ENCODE data around the gene DOK6. TPM values are rescaled to one million over a fixed set of nuclear protein-coding genes. Genes with fewer than 3 reads are reported as not detected.

The DOK6 gene
- polyA plus RNA-seq, 4 donors: 0.27 to 5.7 (median 0.63) TPM; not detected in 1

DNA sequence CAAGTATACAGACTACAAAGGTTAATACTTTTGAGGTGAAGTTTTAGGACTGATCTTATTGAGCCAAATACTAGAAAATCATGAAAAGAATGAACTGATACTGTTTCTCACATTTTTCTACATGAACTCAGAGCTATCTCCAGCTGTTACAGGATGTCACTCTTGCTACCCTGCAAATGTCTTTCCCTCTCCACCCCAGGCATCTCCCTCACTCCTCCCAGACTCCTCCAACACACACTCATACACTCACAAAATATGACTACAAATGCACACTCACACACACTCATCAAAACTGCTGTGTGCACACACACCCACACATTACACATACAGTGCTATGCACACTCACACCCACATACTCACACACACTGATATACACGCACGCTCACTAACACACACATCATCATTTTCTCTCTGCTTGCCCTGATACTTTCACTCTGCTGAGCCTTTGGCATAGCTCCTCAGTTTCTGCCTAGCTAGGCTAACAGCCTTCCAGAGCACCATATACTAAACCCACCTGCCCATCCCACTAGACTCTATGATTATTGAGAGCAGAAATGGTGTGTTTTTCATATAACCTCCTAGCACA lies 273.7 kb downstream of the DOK6 start:
- H3K9me3 ChIP-seq (ENCODE audit: control insufficient read depth in 2 of 2, insufficient read depth in 1 of 2, low read depth in 1 of 2, low read length in 1 of 2): no peaks in the 10 kb centered on the region
- H3K4me3 ChIP-seq (ENCODE audit: low read depth in 1 of 3, low read length in 3 of 3): no peak overlapping the region
- H3K27me3 ChIP-seq (ENCODE audit: control insufficient read depth in 3 of 3, insufficient read depth in 3 of 3, low read length in 3 of 3): no peaks in the 10 kb centered on the region
- no peaks in the 10 kb centered on the region for H3K4me1 ChIP-seq (ENCODE audit: control insufficient read depth in 3 of 3, insufficient read depth in 2 of 3, low read depth in 1 of 3, low read length in 2 of 3)
- H3K27ac ChIP-seq (ENCODE audit: low read depth in 1 of 3, low read length in 2 of 3): no peak overlapping the region
- DNase-seq (no peak), FAIRE-seq (no peak)
- 74 to 85% (median 81%) methylated on average over 2 of the region's 2 CpGs for WGBS, 3 donors
- no peaks in the 10 kb centered on the region for H3K36me3 ChIP-seq (ENCODE audit: control insufficient read depth in 3 of 3, insufficient read depth in 2 of 3, low read depth in 1 of 3, low read length in 3 of 3)

DNA sequence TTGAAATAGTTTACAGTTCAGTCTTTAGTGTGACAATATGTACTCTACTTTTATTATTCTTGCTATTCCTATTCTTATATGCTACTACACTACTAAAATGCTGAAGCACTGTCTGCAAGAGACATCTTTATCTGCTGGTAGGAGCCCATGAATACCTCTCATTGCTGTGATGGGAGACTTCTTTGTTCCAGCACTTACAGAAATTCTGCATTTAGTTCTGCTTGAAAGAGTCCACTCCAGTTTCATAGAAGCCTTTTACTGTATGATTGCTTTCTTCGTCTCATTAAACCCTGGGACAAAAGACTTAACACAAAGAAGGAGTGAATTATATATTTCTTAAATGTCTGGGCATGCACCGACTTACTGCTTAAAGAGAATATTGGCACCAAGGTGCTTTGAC lies 274.3 kb downstream of the DOK6 start:
- Histone ChIP-seq H3K27ac (ENCODE audit: low read depth in 1 of 3, low read length in 2 of 3) (no peak overlapping the region), H3K9me3 (ENCODE audit: control insufficient read depth in 2 of 2, insufficient read depth in 1 of 2, low read depth in 1 of 2, low read length in 1 of 2) (no peaks in the 10 kb centered on the region), H3K27me3 (ENCODE audit: control insufficient read depth in 3 of 3, insufficient read depth in 3 of 3, low read length in 3 of 3) (no peaks in the 10 kb centered on the region), H3K36me3 (ENCODE audit: control insufficient read depth in 3 of 3, insufficient read depth in 2 of 3, low read depth in 1 of 3, low read length in 3 of 3) (no peaks in the 10 kb centered on the region), H3K4me3 (ENCODE audit: low read depth in 1 of 3, low read length in 3 of 3) (no peak overlapping the region), H3K4me1 (ENCODE audit: control insufficient read depth in 3 of 3, insufficient read depth in 2 of 3, low read depth in 1 of 3, low read length in 2 of 3) (no peaks in the 10 kb centered on the region)
- 89 to 92% (median 90%) methylated on average over 2 of the region's 2 CpGs for WGBS, 3 donors
- FAIRE-seq (no peak), DNase-seq (no peak)

DNA sequence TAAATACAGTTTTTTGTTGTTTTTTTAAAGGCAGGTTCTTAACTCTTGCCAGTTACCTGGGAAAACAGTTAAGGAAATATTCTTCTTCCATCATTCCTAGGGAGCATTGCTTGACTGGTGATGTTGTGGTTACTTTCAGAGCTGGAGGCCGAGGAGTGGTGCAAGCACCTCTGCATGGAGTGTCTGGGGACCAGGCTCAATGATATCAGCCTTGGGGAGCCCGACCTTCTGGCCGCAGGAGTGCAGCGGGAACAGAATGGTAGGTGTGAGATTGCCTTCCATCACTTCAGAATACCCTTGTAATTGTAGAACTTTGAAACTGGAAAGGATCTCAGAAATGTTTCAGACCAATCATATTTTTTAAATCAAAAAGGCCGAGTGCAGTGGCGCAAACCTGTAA lies 276.9 kb downstream of the DOK6 start:
- Histone ChIP-seq H3K4me3 (ENCODE audit: low read depth in 1 of 3, low read length in 3 of 3) (no peak overlapping the region), H3K4me1 (ENCODE audit: control insufficient read depth in 3 of 3, insufficient read depth in 2 of 3, low read depth in 1 of 3, low read length in 2 of 3) (no peaks in the 10 kb centered on the region), H3K27me3 (ENCODE audit: control insufficient read depth in 3 of 3, insufficient read depth in 3 of 3, low read length in 3 of 3) (no peaks in the 10 kb centered on the region), H3K36me3 (ENCODE audit: control insufficient read depth in 3 of 3, insufficient read depth in 2 of 3, low read depth in 1 of 3, low read length in 3 of 3) (no peaks in the 10 kb centered on the region), H3K27ac (ENCODE audit: low read depth in 1 of 3, low read length in 2 of 3) (no peak overlapping the region), H3K9me3 (ENCODE audit: control insufficient read depth in 2 of 2, insufficient read depth in 1 of 2, low read depth in 1 of 2, low read length in 1 of 2) (no peaks in the 10 kb centered on the region)
- WGBS, 3 donors: 84 to 87% (median 84%) methylated on average over 6 of the region's 6 CpGs
- DNase-seq (no peak), FAIRE-seq (no peak)

DNA sequence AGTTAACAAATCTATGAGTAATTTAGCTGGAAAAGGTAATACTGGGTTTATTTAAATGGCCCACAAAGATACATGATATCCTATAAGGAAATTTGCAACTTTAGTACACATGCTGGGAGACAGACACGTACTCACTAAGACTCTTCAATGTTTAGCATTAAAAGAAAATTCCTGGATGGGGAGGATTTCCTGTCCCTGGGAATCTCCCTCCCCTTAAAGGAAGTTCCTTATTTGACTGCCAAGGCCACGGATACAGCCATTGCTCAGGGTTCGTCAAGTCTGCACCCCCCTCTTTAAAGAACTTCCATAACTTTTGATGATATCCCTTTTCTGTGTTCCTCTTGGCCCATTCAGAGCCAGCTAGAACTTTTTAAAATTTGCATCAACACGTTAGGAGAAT lies 279.4 kb downstream of the DOK6 start:
- DNase-seq (no peak), FAIRE-seq (no peak)
- Histone ChIP-seq H3K4me3 (ENCODE audit: low read depth in 1 of 3, low read length in 3 of 3) (no peak overlapping the region), H3K27ac (ENCODE audit: low read depth in 1 of 3, low read length in 2 of 3) (no peak overlapping the region), H3K27me3 (ENCODE audit: control insufficient read depth in 3 of 3, insufficient read depth in 3 of 3, low read length in 3 of 3) (no peaks in the 10 kb centered on the region), H3K36me3 (ENCODE audit: control insufficient read depth in 3 of 3, insufficient read depth in 2 of 3, low read depth in 1 of 3, low read length in 3 of 3) (no peaks in the 10 kb centered on the region), H3K4me1 (ENCODE audit: control insufficient read depth in 3 of 3, insufficient read depth in 2 of 3, low read depth in 1 of 3, low read length in 2 of 3) (no peaks in the 10 kb centered on the region), H3K9me3 (ENCODE audit: control insufficient read depth in 2 of 2, insufficient read depth in 1 of 2, low read depth in 1 of 2, low read length in 1 of 2) (no peaks in the 10 kb centered on the region)
- 64 to 71% (median 71%) methylated on average over 4 of the region's 4 CpGs for WGBS, 3 donors

DNA sequence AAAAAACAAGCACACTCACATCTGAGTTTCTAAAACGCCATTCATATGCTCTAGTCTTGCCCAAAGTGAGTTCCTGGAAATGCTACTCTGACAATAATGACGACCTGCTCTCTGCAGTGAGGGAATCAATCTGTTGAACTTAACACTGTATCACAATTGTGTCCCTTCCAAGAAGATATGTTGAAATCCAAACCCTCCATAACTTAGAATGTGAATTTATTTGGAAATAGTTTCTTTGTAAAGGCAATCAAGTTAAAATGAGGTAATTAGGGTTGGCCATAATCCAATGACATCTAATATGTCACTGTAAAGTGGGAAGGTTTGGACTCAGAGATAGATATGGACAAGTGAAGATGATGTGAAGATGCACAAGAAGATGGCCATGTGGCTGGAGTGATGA lies 282.5 kb downstream of the DOK6 start:
- H3K27me3 ChIP-seq (ENCODE audit: control insufficient read depth in 3 of 3, insufficient read depth in 3 of 3, low read length in 3 of 3): no peaks in the 10 kb centered on the region
- no peak for DNase-seq
- no peaks in the 10 kb centered on the region for H3K9me3 ChIP-seq (ENCODE audit: control insufficient read depth in 2 of 2, insufficient read depth in 1 of 2, low read depth in 1 of 2, low read length in 1 of 2)
- no peak overlapping the region for H3K27ac ChIP-seq (ENCODE audit: low read depth in 1 of 3, low read length in 2 of 3)
- FAIRE-seq: no peak
- no peaks in the 10 kb centered on the region for H3K4me1 ChIP-seq (ENCODE audit: control insufficient read depth in 3 of 3, insufficient read depth in 2 of 3, low read depth in 1 of 3, low read length in 2 of 3)
- H3K36me3 ChIP-seq (ENCODE audit: control insufficient read depth in 3 of 3, insufficient read depth in 2 of 3, low read depth in 1 of 3, low read length in 3 of 3): no peaks in the 10 kb centered on the region
- H3K4me3 ChIP-seq (ENCODE audit: low read depth in 1 of 3, low read length in 3 of 3): no peak overlapping the region
- 60 to 76% (median 62%) methylated on average over 2 of the region's 2 CpGs for WGBS, 3 donors

DNA sequence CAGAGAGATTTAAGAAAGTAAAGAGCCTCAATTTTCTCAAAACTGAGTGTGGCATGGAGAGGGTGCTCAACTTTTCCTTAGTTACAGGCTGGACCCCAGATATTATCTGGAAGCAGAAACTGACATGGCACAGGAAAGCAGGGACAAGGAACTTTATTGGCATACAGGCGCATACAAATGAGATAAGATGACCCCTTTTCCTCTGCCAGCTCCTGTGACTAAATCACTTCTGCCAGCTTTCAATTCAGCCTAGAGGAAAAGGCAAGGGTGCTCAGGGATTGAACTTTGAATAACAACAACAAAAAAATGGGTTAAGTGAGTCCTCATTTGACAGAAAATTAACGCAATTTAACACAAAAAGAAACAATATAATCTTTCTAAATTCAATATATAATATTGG lies 284.1 kb downstream of the DOK6 start:
- Histone ChIP-seq H3K27ac (ENCODE audit: low read depth in 1 of 3, low read length in 2 of 3) (no peak overlapping the region), H3K9me3 (ENCODE audit: control insufficient read depth in 2 of 2, insufficient read depth in 1 of 2, low read depth in 1 of 2, low read length in 1 of 2) (no peaks in the 10 kb centered on the region), H3K4me1 (ENCODE audit: control insufficient read depth in 3 of 3, insufficient read depth in 2 of 3, low read depth in 1 of 3, low read length in 2 of 3) (no peaks in the 10 kb centered on the region), H3K4me3 (ENCODE audit: low read depth in 1 of 3, low read length in 3 of 3) (no peak overlapping the region), H3K27me3 (ENCODE audit: control insufficient read depth in 3 of 3, insufficient read depth in 3 of 3, low read length in 3 of 3) (no peaks in the 10 kb centered on the region), H3K36me3 (ENCODE audit: control insufficient read depth in 3 of 3, insufficient read depth in 2 of 3, low read depth in 1 of 3, low read length in 3 of 3) (no peaks in the 10 kb centered on the region)
- FAIRE-seq (no peak), DNase-seq (no peak)
- WGBS, 3 donors: 78 to 88% (median 83%) methylated on average over 2 of the region's 2 CpGs

DNA sequence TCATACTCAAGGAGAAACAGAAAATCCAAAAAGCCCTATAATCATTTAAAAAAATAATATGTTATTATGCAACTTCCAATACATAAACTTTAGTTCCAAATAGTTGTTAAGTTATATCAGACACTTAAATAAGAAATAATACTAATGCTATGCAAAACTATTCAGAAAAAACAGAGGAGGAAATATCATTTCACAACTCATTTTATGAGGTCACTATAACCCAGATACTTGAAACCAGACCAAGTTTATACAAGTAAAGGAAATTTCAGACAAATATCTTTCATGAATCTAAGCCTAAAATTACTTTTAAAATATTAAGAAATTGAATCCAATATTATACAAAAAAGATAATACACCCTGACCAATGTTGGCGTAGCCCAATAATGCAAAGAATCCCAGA lies 286.2 kb downstream of the DOK6 start:
- Histone ChIP-seq H3K4me3 (ENCODE audit: low read depth in 1 of 3, low read length in 3 of 3) (no peak overlapping the region), H3K4me1 (ENCODE audit: control insufficient read depth in 3 of 3, insufficient read depth in 2 of 3, low read depth in 1 of 3, low read length in 2 of 3) (no peaks in the 10 kb centered on the region), H3K27ac (ENCODE audit: low read depth in 1 of 3, low read length in 2 of 3) (no peak overlapping the region), H3K9me3 (ENCODE audit: control insufficient read depth in 2 of 2, insufficient read depth in 1 of 2, low read depth in 1 of 2, low read length in 1 of 2) (no peaks in the 10 kb centered on the region), H3K27me3 (ENCODE audit: control insufficient read depth in 3 of 3, insufficient read depth in 3 of 3, low read length in 3 of 3) (no peaks in the 10 kb centered on the region), H3K36me3 (ENCODE audit: control insufficient read depth in 3 of 3, insufficient read depth in 2 of 3, low read depth in 1 of 3, low read length in 3 of 3) (no peaks in the 10 kb centered on the region)
- DNase-seq: no peak
- FAIRE-seq: peak; percentile 41
- 0% methylated on average over 1 of the region's 1 CpG for WGBS, 3 donors

DNA sequence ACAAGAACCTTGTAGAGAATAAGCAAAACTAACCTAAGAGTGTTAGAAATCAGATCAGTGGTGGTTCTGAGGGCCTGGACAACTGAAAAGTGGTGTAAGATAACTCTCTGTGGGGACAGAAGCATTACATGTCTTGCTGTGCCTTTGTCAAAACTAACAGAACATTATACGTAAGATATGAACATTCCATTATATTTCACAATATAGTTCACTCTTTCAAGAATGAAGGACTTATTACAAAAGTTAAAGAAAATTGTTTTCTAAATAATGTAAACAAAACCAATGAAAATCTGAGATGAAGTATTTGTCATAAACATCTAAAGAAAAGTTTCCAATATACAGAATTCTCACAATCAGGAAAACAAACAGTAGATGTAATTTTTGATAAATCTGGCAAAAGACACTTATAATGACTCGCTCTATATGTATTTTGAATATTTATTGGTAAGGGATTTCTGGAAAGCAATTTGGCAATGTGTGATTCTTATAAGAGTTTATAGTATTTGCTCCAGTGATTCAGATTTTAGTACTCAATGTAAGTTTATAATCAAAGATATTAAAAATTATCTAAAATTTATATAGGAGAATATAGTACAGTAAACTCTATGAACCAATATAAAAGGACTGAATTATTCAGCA lies 288.6 kb downstream of the DOK6 start:
- Histone ChIP-seq H3K9me3 (ENCODE audit: control insufficient read depth in 2 of 2, insufficient read depth in 1 of 2, low read depth in 1 of 2, low read length in 1 of 2) (no peaks in the 10 kb centered on the region), H3K27me3 (ENCODE audit: control insufficient read depth in 3 of 3, insufficient read depth in 3 of 3, low read length in 3 of 3) (no peaks in the 10 kb centered on the region)

More for the DNA sequence above, 288.6 kb downstream of the DOK6 start:
- WGBS, 3 donors: 86 to 89% (median 87%) methylated on average over 2 of the region's 2 CpGs
- Histone ChIP-seq H3K36me3 (ENCODE audit: control insufficient read depth in 3 of 3, insufficient read depth in 2 of 3, low read depth in 1 of 3, low read length in 3 of 3) (no peaks in the 10 kb centered on the region), H3K4me3 (ENCODE audit: low read depth in 1 of 3, low read length in 3 of 3) (no peak overlapping the region), H3K27ac (ENCODE audit: low read depth in 1 of 3, low read length in 2 of 3) (no peak overlapping the region), H3K4me1 (ENCODE audit: control insufficient read depth in 3 of 3, insufficient read depth in 2 of 3, low read depth in 1 of 3, low read length in 2 of 3) (no peaks in the 10 kb centered on the region)
- DNase-seq (no peak), FAIRE-seq (peak; percentile 41)
